Tibial artery (tissue), 4 donors: Measurements from ENCODE around the gene TMEM236.

ENCODE experiments used
- DNase-seq, 2 donors: peaks; one replicate each; pipeline ENCODE4 v3.0.0-alpha.2; 2019
- H3K27ac ChIP-seq, 2 donors: fragments of 200-600 bp; sonication (generic) in 1 of 2; 1 replicate in 1 of 2; 2 replicates in 1 of 2; pipeline ENCODE4 v1.5.1; 2018 to 2019; ENCODE audit warnings: mild to moderate bottlenecking in 1 of 2
- H3K27me3 ChIP-seq, 2 donors: fragments of 200-600 bp; sonication (generic) in 1 of 2; one replicate each; pipeline versions ENCODE4 v1.5.1 to v1.6.0; 2016 to 2019
- H3K36me3 ChIP-seq, 3 donors: fragments of 200-600 bp; sonication (generic) in 2 of 3; one replicate each; pipeline ENCODE4 v1.5.1; 2016 to 2019; ENCODE audit warnings: mild to moderate bottlenecking in 2 of 3
- H3K4me1 ChIP-seq, 4 donors: fragments of 200-600 bp; sonication (generic) in 2 of 4; 1 replicate in 3 of 4; 2 replicates in 1 of 4; pipeline ENCODE4 v1.5.1; 2016 to 2019
- H3K4me3 ChIP-seq, 2 donors: fragments of 200-600 bp; sonication (generic) in 1 of 2; 1 replicate in 1 of 2; 2 replicates in 1 of 2; pipeline ENCODE4 v1.5.1; 2018 to 2019; ENCODE audit warnings: mild to moderate bottlenecking in 2 of 2
- H3K9me3 ChIP-seq, 3 donors: fragments of 200-600 bp; sonication (generic) in 1 of 3; one replicate each; pipeline ENCODE4 v1.5.1; 2016 to 2019
- intact Hi-C: fragments of 100-400 bp; cut with DNase I; formaldehyde crosslinking; loops from one replicate; pipeline ENCODE4 v1.15.0; 2023; ENCODE audit warnings: low total_unique reads
- TF ChIP-seq, protein P1 (sequence below), 2 experiments: fragments of 200-600 bp in 1 of 2; fragments of 450-650 bp in 1 of 2; IDR thresholded peaks; one replicate each; pipeline ENCODE4 v1.5.1; 2017 to 2019; ENCODE audit warnings: antibody characterized with exemption in 2 of 2, mild to moderate bottlenecking in 1 of 2, moderate library complexity in 1 of 2

Gene TMEM236

DNA sequence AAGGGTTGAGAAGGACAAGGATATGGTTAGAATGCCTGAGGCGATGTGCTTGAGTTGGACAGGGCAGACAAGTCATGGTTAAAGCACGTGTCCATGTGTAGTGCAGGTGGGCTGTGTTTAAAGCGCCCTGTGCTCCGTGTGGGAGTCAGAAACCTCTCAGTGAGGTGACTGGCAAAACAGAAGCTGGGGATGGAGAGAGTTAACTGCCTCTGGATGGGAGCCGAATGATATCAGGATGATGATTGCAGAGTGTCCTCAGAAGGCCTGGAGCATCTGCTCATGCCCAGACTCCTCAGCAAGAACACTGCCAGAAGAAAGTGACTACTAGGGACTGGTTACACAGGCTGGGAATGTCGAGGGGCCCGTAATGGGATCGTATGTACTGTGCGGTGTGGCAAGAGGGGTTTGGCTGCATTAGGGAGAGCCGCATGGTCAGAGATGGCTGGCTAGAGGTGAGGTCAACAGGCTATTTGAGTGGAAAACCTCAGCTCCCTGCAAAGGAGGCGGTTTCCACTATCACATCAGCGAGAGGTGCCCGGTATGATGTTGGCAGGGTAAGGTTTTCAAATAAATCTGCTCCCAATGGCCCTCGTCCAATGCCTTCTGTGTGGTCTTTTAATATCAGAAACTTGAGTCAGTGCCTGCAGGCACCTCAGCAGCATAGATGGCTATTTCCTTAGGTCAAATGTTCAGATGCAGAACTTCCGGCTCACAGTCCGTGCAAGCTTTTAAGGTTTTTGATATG, 31.1 kb downstream of the TMEM236 start:
- H3K9me3 ChIP-seq = no peaks in the 10 kb centered on the region
- TF ChIP-seq, protein P1, sequence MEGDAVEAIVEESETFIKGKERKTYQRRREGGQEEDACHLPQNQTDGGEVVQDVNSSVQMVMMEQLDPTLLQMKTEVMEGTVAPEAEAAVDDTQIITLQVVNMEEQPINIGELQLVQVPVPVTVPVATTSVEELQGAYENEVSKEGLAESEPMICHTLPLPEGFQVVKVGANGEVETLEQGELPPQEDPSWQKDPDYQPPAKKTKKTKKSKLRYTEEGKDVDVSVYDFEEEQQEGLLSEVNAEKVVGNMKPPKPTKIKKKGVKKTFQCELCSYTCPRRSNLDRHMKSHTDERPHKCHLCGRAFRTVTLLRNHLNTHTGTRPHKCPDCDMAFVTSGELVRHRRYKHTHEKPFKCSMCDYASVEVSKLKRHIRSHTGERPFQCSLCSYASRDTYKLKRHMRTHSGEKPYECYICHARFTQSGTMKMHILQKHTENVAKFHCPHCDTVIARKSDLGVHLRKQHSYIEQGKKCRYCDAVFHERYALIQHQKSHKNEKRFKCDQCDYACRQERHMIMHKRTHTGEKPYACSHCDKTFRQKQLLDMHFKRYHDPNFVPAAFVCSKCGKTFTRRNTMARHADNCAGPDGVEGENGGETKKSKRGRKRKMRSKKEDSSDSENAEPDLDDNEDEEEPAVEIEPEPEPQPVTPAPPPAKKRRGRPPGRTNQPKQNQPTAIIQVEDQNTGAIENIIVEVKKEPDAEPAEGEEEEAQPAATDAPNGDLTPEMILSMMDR (IDR thresholded peaks at IDR 0.05) = no peak
- H3K4me1 ChIP-seq = peaks cover 0 to 5% (median 0%) of the 10 kb centered on the region in 4 donors
- H3K27ac ChIP-seq = no peak overlapping the region
- H3K4me3 ChIP-seq = no peak overlapping the region
- intact Hi-C loops = no loop called here
- no peaks in the 10 kb centered on the region for H3K27me3 ChIP-seq
- no peaks in the 10 kb centered on the region for H3K36me3 ChIP-seq
- no peak for DNase-seq

DNA sequence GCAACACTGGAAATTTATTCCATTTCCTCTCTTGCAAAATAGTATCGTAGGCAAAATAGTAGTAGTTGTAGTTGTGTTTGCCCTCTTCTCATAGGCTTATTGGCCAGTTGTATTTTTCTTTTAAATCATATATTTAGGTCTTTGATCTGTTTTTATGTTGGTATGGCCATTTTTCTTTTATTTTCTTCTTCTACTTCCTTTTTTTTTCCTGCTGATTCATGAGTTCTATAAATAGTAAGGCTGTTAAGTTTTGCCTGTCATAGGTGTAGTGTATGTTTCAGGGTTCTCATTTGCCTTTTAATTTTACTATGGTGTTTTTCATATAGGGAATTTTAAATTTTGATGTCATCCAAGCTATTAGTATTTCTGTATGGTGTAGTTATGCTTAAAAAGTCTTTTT, 31.8 kb downstream of the TMEM236 start:
- intact Hi-C loops = no loop called here
- Histone ChIP-seq H3K4me1 (peaks cover 0 to 5% (median 0%) of the 10 kb centered on the region in 4 donors), H3K36me3 (no peaks in the 10 kb centered on the region), H3K27ac (no peak overlapping the region), H3K4me3 (no peak overlapping the region), H3K9me3 (no peaks in the 10 kb centered on the region), H3K27me3 (no peaks in the 10 kb centered on the region)
- no peak for DNase-seq
- TF ChIP-seq, protein P1 (IDR thresholded peaks at IDR 0.05) = no peak

DNA sequence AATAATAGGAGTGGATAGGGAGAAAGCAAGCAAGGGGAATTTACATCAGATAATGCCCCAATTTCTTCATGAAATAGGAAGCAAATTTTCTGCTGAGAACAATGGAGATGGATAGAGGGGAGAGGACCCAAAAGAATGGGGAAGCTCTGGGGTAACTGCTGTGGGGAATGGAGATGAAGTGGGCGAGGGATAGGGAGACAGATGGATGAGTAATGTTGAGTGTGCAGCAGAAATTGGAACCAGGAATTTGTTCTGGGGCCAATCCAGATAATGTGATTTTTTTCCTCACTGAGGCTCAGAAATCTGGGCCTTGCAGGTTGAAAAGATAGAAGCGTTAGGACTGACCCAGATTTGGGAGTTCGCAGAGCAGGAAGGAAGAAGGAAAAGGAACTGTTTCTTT, 32.7 kb downstream of the TMEM236 start:
- no peaks in the 10 kb centered on the region for H3K36me3 ChIP-seq
- H3K27me3 ChIP-seq = no peaks in the 10 kb centered on the region
- DNase-seq = no peak
- TF ChIP-seq, protein P1 (IDR thresholded peaks at IDR 0.05) = no peak
- no peak overlapping the region for H3K4me3 ChIP-seq
- intact Hi-C loops = no loop called here
- H3K9me3 ChIP-seq = no peaks in the 10 kb centered on the region
- peaks cover 0 to 5% (median 0%) of the 10 kb centered on the region in 4 donors for H3K4me1 ChIP-seq
- no peak overlapping the region for H3K27ac ChIP-seq

DNA sequence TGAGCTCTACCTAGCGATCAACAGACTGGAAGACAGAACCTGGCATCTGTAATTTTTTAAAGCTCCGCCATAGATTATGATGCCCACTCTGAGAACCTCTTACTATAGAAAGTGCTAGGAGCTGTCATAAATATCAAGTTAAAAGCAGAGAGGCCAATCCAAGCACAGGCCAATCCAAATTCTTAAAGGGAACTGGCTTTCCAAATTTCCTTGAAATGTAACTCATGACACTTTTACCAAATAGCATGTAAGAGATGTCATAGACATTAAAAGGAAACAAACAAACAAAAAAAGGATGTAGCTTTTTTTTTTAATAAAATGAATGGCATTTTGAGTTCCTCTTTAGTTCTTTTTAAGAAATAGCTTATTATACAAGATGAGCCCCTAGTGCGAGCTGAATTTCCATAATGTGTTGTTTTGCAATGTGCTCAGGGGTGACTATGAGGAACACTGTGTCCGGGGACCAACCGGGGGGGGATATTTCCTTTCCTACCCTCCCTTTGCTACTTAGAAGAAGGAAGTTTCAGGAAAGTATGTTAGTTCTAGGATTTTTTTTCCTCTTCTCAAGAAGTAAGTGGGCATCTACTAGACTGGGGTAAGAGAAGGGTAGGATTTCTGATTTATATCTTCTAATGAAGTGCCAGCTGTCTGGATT, 33.4 kb downstream of the TMEM236 start:
- DNase-seq = peak; percentile 57 to 73

DNA sequence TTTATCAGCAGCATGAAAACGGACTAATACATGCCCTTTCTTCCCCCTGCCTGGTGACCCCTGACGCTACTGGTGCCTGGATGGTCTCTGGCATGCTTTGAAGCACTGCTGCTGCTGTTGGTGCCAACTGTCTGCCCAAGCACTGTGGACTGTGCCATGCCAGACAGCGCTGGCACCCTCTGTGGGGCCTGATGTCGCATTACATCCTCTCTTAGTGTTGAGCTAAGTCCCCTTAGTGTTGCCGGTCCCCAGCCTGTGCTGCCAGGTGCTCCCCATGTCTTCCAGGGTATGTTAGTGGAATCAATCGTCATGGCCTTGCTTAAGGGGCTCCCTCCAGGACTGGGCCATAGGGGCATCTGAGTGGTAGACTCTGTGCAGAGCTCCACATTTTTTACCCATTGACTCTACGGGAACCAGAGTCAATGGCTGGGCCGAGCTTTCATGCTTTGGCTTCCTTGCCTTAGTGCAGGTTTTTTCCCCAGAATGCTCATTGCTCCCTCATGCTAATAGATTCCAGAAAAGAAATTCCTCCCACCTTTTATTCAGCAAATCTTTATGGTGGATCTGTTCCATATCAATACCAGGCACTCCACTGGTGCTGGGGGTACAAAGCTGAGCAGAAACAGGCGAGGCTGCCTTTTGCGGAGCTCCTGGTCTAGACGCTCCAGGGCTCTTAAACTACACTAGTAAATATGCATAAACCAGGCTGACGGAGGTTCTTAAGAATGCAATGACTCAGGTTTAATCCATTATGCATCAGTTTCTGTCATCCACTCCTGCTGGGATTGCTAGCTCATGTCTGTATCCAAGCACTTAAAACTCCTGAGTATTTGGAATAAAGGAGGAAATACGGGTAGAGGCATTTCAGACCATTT, 35.3 kb downstream of the TMEM236 start:
- intact Hi-C loops = no loop called here
- no peaks in the 10 kb centered on the region for H3K36me3 ChIP-seq
- peaks cover 0 to 5% (median 0%) of the 10 kb centered on the region in 4 donors for H3K4me1 ChIP-seq
- H3K27me3 ChIP-seq = no peaks in the 10 kb centered on the region
- TF ChIP-seq, protein P1 (IDR thresholded peaks at IDR 0.05) = no peak
- no peaks in the 10 kb centered on the region for H3K9me3 ChIP-seq
- H3K27ac ChIP-seq = no peak overlapping the region
- H3K4me3 ChIP-seq = no peak overlapping the region
- DNase-seq = no peak

More for the DNA sequence above, 33.4 kb downstream of the TMEM236 start:
- TF ChIP-seq, protein P1 (IDR thresholded peaks at IDR 0.05) = no peak
- H3K36me3 ChIP-seq = no peaks in the 10 kb centered on the region
- intact Hi-C loops = no loop called here
- peaks cover 0 to 5% (median 0%) of the 10 kb centered on the region in 4 donors for H3K4me1 ChIP-seq
- no peak overlapping the region for H3K27ac ChIP-seq
- H3K27me3 ChIP-seq = no peaks in the 10 kb centered on the region
- H3K9me3 ChIP-seq = no peaks in the 10 kb centered on the region
- no peak overlapping the region for H3K4me3 ChIP-seq
